Subcutaneous abdominal adipose tissue (tissue), 5 donors: Measurements from ENCODE around the gene REXO4.

Experiments used
- H3K27ac ChIP-seq: one replicate; pipeline ENCODE4 v1.7.0; 2013; ENCODE audit warnings: low read depth, mild to moderate bottlenecking, inconsistent platforms, low read length, moderate library complexity
- H3K27me3 ChIP-seq, 5 donors: one replicate each; pipeline ENCODE4 v1.7.0; 2013; ENCODE audit warnings: low read length in 5 of 5, inconsistent platforms in 1 of 5; ENCODE audit not compliant: control insufficient read depth in 5 of 5, insufficient read depth in 4 of 5
- H3K36me3 ChIP-seq, 5 donors: one replicate each; pipeline ENCODE4 v1.7.0; 2013; ENCODE audit warnings: low read length in 5 of 5; ENCODE audit not compliant: control insufficient read depth in 5 of 5, insufficient read depth in 5 of 5
- H3K4me1 ChIP-seq, 5 donors: one replicate each; pipeline ENCODE4 v1.7.0; 2013; ENCODE audit warnings: low read length in 5 of 5, mild to moderate bottlenecking in 3 of 5, moderate library complexity in 1 of 5; ENCODE audit not compliant: control insufficient read depth in 5 of 5, insufficient read depth in 5 of 5
- H3K4me3 ChIP-seq, 5 donors: one replicate each; pipeline ENCODE4 v1.7.0; 2013; ENCODE audit warnings: low read length in 5 of 5, low read depth in 1 of 5
- H3K9ac ChIP-seq, 5 donors: one replicate each; pipeline ENCODE4 v1.7.0; 2013; ENCODE audit warnings: low read length in 5 of 5, mild to moderate bottlenecking in 4 of 5, moderate library complexity in 3 of 5
- H3K9me3 ChIP-seq, 5 donors: one replicate each; pipeline ENCODE4 v1.7.0; 2013; ENCODE audit warnings: low read length in 5 of 5; ENCODE audit not compliant: control insufficient read depth in 5 of 5
- donor health status: healthy.
- donor health status: healthy.
- donor health status: healthy.
- donor health status: healthy.
- donor health status: healthy.

Gene REXO4

GRCh38 chr9:133367221-133367620, 50.6 kb downstream of the REXO4 start:
- no peak overlapping the region for H3K4me3 ChIP-seq

DNA sequence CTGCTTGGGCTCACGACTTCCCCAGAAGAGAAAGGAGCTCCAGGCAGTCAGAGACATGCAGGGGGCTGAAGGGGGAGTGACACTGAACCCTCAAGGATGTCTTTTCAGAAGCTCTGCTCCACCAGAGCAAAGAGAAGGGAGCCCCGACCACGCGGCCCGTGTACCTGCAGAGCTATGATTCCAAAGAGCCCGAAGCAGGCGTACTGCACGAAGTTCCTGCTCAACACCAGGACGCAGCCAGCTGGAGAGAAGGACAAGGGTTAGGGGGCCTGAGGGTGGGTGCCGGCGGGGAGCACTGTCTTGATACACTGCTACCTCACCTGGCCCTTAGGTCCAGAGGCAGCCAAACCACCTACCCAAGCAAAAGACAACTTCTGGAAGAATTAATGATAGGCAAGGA, 51.4 kb downstream of the REXO4 start:
- H3K4me3 ChIP-seq: no peak overlapping the region
- H3K9ac ChIP-seq: no peak overlapping the region
- peaks cover 24 to 54% (median 43%) of the 10 kb centered on the region in 5 donors for H3K4me1 ChIP-seq
- no peak overlapping the region for H3K27ac ChIP-seq
- H3K36me3 ChIP-seq: peaks cover 6 to 80% (median 73%) of the 10 kb centered on the region in 5 donors
- H3K9me3 ChIP-seq: no peaks in the 10 kb centered on the region
- H3K27me3 ChIP-seq: no peaks in the 10 kb centered on the region

More at GRCh38 chr9:133367221-133367620, 50.6 kb downstream of the REXO4 start:
- no peak overlapping the region for H3K9ac ChIP-seq
- no peaks in the 10 kb centered on the region for H3K27me3 ChIP-seq
- H3K36me3 ChIP-seq: peaks cover 6 to 74% (median 67%) of the 10 kb centered on the region in 5 donors
- H3K4me1 ChIP-seq: peaks cover 28 to 62% (median 51%) of the 10 kb centered on the region in 5 donors
- peak overlapping the region; percentile 75 for H3K27ac ChIP-seq
- no peaks in the 10 kb centered on the region for H3K9me3 ChIP-seq

DNA sequence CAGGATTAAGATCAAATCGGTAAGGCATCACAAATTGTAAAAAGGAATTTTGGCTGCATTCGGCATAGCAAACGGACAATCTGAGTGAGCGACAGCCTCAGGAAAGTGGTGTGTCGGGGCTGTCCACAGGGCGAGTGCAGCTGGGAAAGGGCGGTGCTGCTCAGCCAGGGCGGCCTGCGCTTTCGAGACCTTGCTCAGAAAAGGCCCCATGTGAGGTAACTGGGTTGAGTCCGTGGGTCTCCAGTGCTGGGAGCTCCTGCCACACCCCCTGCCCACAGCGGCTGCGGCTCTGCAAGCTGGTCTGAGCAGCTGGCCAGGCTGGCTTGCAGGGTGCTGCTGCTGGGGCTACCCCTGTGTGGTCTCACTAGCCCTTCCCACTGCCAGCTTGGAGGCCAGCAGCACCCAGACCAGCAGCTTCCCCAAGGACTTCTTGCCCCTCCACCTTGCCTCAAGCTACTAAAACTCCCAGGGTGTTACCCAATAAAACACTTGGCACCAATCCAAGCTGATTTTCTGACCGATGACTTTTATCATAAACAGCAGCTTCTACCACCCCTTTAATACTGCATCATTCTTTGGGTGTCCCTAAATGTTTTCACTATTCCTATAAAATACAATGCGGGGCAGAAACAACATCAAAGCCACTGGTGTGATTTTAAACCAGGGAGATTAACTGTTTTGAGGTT, 55.3 kb downstream of the REXO4 start:
- Histone ChIP-seq H3K4me1 (peaks cover 3 to 39% (median 18%) of the 10 kb centered on the region in 5 donors), H3K36me3 (peaks cover 6 to 92% (median 77%) of the 10 kb centered on the region in 5 donors), H3K9ac (no peak overlapping the region), H3K27ac (no peak overlapping the region), H3K27me3 (no peaks in the 10 kb centered on the region), H3K4me3 (no peak overlapping the region), H3K9me3 (no peaks in the 10 kb centered on the region)

DNA sequence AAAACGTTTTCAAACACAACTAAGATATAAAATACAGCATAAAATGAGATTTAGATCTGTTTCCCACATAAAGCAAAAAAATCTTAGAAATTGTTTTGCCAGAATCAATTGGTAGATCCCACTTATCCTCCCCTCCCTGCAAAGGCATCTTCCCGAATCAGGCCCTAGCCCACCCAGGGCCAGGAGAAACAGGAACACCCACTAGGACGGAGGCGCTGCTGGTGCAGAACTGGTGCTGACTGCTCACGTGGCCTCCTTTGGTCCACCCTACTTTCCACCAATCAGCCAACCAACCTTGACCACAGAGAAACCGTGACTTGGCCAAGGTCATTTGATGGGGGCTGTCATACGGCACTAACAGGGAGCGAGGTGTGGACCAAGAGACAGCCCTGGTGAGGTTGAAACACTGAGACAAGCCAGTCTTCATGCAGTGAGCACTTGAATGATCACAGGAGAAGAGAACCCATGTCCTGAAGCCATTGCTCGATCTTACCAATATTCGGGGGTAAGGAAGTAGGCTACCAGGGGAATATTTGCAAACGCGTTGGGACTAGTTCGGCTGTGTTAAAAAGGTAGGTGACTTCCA, 56.2 kb downstream of the REXO4 start:
- H3K9ac ChIP-seq: no peak overlapping the region
- no peaks in the 10 kb centered on the region for H3K9me3 ChIP-seq
- peaks cover 2 to 39% (median 23%) of the 10 kb centered on the region in 5 donors for H3K4me1 ChIP-seq
- H3K27ac ChIP-seq: no peak overlapping the region
- peaks cover 6 to 83% (median 68%) of the 10 kb centered on the region in 5 donors for H3K36me3 ChIP-seq
- H3K4me3 ChIP-seq: no peak overlapping the region
- no peaks in the 10 kb centered on the region for H3K27me3 ChIP-seq

GRCh38 chr9:133360400-133361393, 57.1 kb downstream of the REXO4 start:
- Histone ChIP-seq H3K4me1 (peaks cover 2 to 43% (median 28%) of the 10 kb centered on the region in 5 donors), H3K9me3 (no peaks in the 10 kb centered on the region), H3K27ac (no peak overlapping the region), H3K4me3 (no peak overlapping the region), H3K36me3 (peaks cover 2 to 74% (median 59%) of the 10 kb centered on the region in 5 donors), H3K27me3 (no peaks in the 10 kb centered on the region), H3K9ac (peak overlapping the region in 1 of 5 donors; percentile 0)

- H3K27me3 ChIP-seq: no peaks in the 10 kb centered on the region
- H3K9me3 ChIP-seq: no peaks in the 10 kb centered on the region
- peak overlapping the region in 1 of 5 donors; percentile 42 for H3K9ac ChIP-seq
- H3K27ac ChIP-seq: no peak overlapping the region
- peaks cover 3 to 55% (median 36%) of the 10 kb centered on the region in 5 donors for H3K4me1 ChIP-seq
- H3K36me3 ChIP-seq: peaks cover 0 to 66% (median 48%) of the 10 kb centered on the region in 5 donors
- no peak overlapping the region for H3K4me3 ChIP-seq
Measured at GRCh38 chr9:133359399-133360175, 58.2 kb downstream of the REXO4 start.

- Histone ChIP-seq H3K4me1 (peaks cover 2 to 53% (median 36%) of the 10 kb centered on the region in 5 donors), H3K27me3 (no peaks in the 10 kb centered on the region), H3K9me3 (no peaks in the 10 kb centered on the region), H3K9ac (peak overlapping the region in 1 of 5 donors; percentile 41), H3K36me3 (peaks cover 0 to 65% (median 37%) of the 10 kb centered on the region in 5 donors), H3K27ac (no peak overlapping the region), H3K4me3 (peak overlapping the region in 2 of 5 donors; percentile 72 to 78)
Measured at GRCh38 chr9:133357656-133358055, 60.2 kb downstream of the REXO4 start.

GRCh38 chr9:133356391-133357091, 61.3 kb downstream of the REXO4 start, which contains the start of the genes SURF1 and SURF2:
SURF1 (minus strand) TSS chr9:133356487; CDS start chr9:133356453, 34 bp downstream.
SURF2 (plus strand) TSS chr9:133356550; CDS start chr9:133356593, 43 bp downstream.
- no peak within 1 kb of the TSS for H3K27ac ChIP-seq
- peak within 1 kb of the TSS; percentile 72 to 88 (median 78) for H3K4me3 ChIP-seq
- peaks cover 0 to 2% (median 0%) of the 10 kb centered on the region in 5 donors for H3K9me3 ChIP-seq
- H3K9ac ChIP-seq: peak within 1 kb of the TSS in 4 of 5 donors; percentile 79 to 87 (median 84)
- no peaks in the 10 kb centered on the region for H3K27me3 ChIP-seq
- peaks cover 2 to 54% (median 37%) of the 10 kb centered on the region in 5 donors for H3K4me1 ChIP-seq
- H3K36me3 ChIP-seq: peaks cover 0 to 65% (median 37%) of the 10 kb centered on the region in 5 donors
